GM10847 (cell line): ENCODE measurements around the gene COL6A3.

Experiments used
- POLR2A ChIP-seq: IDR thresholded peaks from 2 replicates; pipeline ENCODE4 v1.6.1; 2011; ENCODE audit not compliant: insufficient read length; ENCODE audit errors: extremely low read depth

The COL6A3 gene

GRCh38 chr2:237350597-237350996 is 63.4 kb downstream of the COL6A3 start:
- TF ChIP-seq POLR2A: no peak

GRCh38 chr2:237350070-237350469 is 63.9 kb downstream of the COL6A3 start:
- TF ChIP-seq POLR2A: no peak

- TF ChIP-seq POLR2A: no peak
These were observed 65.6 kb downstream of the COL6A3 start for GRCh38 chr2:237348281-237348865.

GRCh38 chr2:237345891-237346640 is 67.9 kb downstream of the COL6A3 start:
- no peak for TF ChIP-seq POLR2A

- TF ChIP-seq POLR2A: no peak
These were observed 68.6 kb downstream of the COL6A3 start for GRCh38 chr2:237345411-237345810.

- no peak for TF ChIP-seq POLR2A
These were observed 69.0 kb downstream of the COL6A3 start for GRCh38 chr2:237344942-237345341.

- TF ChIP-seq POLR2A: no peak
These were observed 70.0 kb downstream of the COL6A3 start for GRCh38 chr2:237343993-237344392.

GRCh38 chr2:237341872-237342271 is 72.1 kb downstream of the COL6A3 start:
- no peak for TF ChIP-seq POLR2A

GRCh38 chr2:237337586-237337985 is 76.4 kb downstream of the COL6A3 start:
- TF ChIP-seq POLR2A: no peak

GRCh38 chr2:237336131-237336530 is 77.8 kb downstream of the COL6A3 start:
- no peak for TF ChIP-seq POLR2A

- no peak for TF ChIP-seq POLR2A
These were observed 80.2 kb downstream of the COL6A3 start for GRCh38 chr2:237333748-237334147.

- no peak for TF ChIP-seq POLR2A
These were observed 83.4 kb downstream of the COL6A3 start for GRCh38 chr2:237330541-237330940.

- no peak for TF ChIP-seq POLR2A
These were observed 86.6 kb downstream of the COL6A3 start for GRCh38 chr2:237327175-237327950.

- TF ChIP-seq POLR2A: no peak
These were observed 87.4 kb downstream of the COL6A3 start for GRCh38 chr2:237326266-237327171.

GRCh38 chr2:237324837-237325236 is 89.1 kb downstream of the COL6A3 start:
- TF ChIP-seq POLR2A: no peak
